ENCODE data around the gene UBXN7. TPM values are rescaled to one million over a fixed set of nuclear protein-coding genes. Genes with fewer than 3 reads are reported as not detected.

UBXN7 gene
- total and polyA plus RNA-seq, 2 of the 8 experiments (the other 6 are each of a cell fraction or from before 2014, with no cell fraction given) = 18.5 to 109 TPM

GRCh38 chr3:196432137-196432879 is at the start of gene UBXN7 (continued):
- no peak for TF ChIP-seq SIRT6 (IDR thresholded peaks at IDR 0.05; ENCODE audit: low read length)

Measured in H1 (cell line).